ENCODE measurements around the gene NPFFR1. TPM values are rescaled to one million over a fixed set of nuclear protein-coding genes. Genes with fewer than 3 reads are reported as not detected.

Gene NPFFR1
- total RNA-seq, 1 experiment from 2014 or later: 0.24 TPM

GRCh38 chr10:70312972-70313371 is 29.2 kb upstream of the NPFFR1 start:
- BruUV-seq (replicated peaks): no TSS peak
- DNase-seq: no peak
- H3K27ac Mint-ChIP-seq (ENCODE audit: unreplicated experiment): no peak overlapping the region
- no peaks in the 10 kb centered on the region for H3K9me3 Mint-ChIP-seq (ENCODE audit: low read depth, unreplicated experiment)
- intact Hi-C loops (cut with micrococcal nuclease; ENCODE audit: unreplicated experiment): no loop called here
- no peaks in the 10 kb centered on the region for H3K4me1 Mint-ChIP-seq (ENCODE audit: low read depth, unreplicated experiment)
- TF ChIP-seq CTCF (IDR thresholded peaks at IDR 0.05; ENCODE audit: unreplicated experiment): no peak
- CTCF ChIA-PET: no interaction called here
- no peaks in the 10 kb centered on the region for H3K36me3 Mint-ChIP-seq (ENCODE audit: insufficient read depth, unreplicated experiment)
- no peaks in the 10 kb centered on the region for H3K27me3 Mint-ChIP-seq (ENCODE audit: unreplicated experiment)
- H3K4me3 Mint-ChIP-seq (ENCODE audit: low read depth, unreplicated experiment): no peak overlapping the region

DNA sequence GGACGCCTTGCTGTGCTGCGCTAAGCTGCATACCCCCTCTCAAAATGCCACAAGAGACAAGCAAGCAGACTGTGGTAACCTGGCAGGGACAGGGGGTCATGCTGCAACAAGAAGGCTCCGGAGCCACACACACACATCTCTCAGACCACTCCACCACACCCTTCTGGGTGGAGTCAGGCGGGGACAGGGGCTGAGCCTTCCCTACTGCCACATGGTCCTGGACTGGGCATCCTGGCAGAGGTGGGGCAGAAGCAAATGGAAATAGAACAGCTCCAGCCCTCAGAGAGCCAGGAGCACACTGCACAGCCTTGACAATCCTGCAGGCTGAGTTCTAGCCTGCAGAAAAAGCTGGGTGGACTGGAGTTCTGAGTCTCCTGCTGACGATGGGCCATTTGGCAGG is 28.4 kb upstream of the NPFFR1 start:
- no TSS peak for BruUV-seq (replicated peaks)
- no peaks in the 10 kb centered on the region for H3K4me1 Mint-ChIP-seq (ENCODE audit: low read depth, unreplicated experiment)
- no peak overlapping the region for H3K27ac Mint-ChIP-seq (ENCODE audit: unreplicated experiment)
- H3K4me3 Mint-ChIP-seq (ENCODE audit: low read depth, unreplicated experiment): no peak overlapping the region
- H3K27me3 Mint-ChIP-seq (ENCODE audit: unreplicated experiment): no peaks in the 10 kb centered on the region
- CTCF ChIA-PET: no interaction called here
- intact Hi-C loops (cut with micrococcal nuclease; ENCODE audit: unreplicated experiment): no loop called here
- no peaks in the 10 kb centered on the region for H3K36me3 Mint-ChIP-seq (ENCODE audit: insufficient read depth, unreplicated experiment)
- no peaks in the 10 kb centered on the region for H3K9me3 Mint-ChIP-seq (ENCODE audit: low read depth, unreplicated experiment)
- no peak for DNase-seq
- TF ChIP-seq CTCF (IDR thresholded peaks at IDR 0.05; ENCODE audit: unreplicated experiment): no peak

- CTCF ChIA-PET: no interaction called here
- no peaks in the 10 kb centered on the region for H3K9me3 Mint-ChIP-seq (ENCODE audit: low read depth, unreplicated experiment)
- intact Hi-C loops (cut with micrococcal nuclease; ENCODE audit: unreplicated experiment): no loop called here
- no peaks in the 10 kb centered on the region for H3K4me1 Mint-ChIP-seq (ENCODE audit: low read depth, unreplicated experiment)
- H3K27me3 Mint-ChIP-seq (ENCODE audit: unreplicated experiment): no peaks in the 10 kb centered on the region
- DNase-seq: no peak
- no peaks in the 10 kb centered on the region for H3K36me3 Mint-ChIP-seq (ENCODE audit: insufficient read depth, unreplicated experiment)
- BruUV-seq (replicated peaks): no TSS peak
- no peak overlapping the region for H3K4me3 Mint-ChIP-seq (ENCODE audit: low read depth, unreplicated experiment)
- no peak for TF ChIP-seq CTCF (IDR thresholded peaks at IDR 0.05; ENCODE audit: unreplicated experiment)
- no peak overlapping the region for H3K27ac Mint-ChIP-seq (ENCODE audit: unreplicated experiment)
Measured at GRCh38 chr10:70311698-70312097, 27.9 kb upstream of the NPFFR1 start.

GRCh38 chr10:70309661-70310060 is 25.9 kb upstream of the NPFFR1 start:
- intact Hi-C loops (cut with micrococcal nuclease; ENCODE audit: unreplicated experiment): no loop called here
- no peaks in the 10 kb centered on the region for H3K9me3 Mint-ChIP-seq (ENCODE audit: low read depth, unreplicated experiment)
- BruUV-seq (replicated peaks): no TSS peak
- no peak for DNase-seq
- no peaks in the 10 kb centered on the region for H3K4me1 Mint-ChIP-seq (ENCODE audit: low read depth, unreplicated experiment)
- no peaks in the 10 kb centered on the region for H3K36me3 Mint-ChIP-seq (ENCODE audit: insufficient read depth, unreplicated experiment)
- no peak overlapping the region for H3K4me3 Mint-ChIP-seq (ENCODE audit: low read depth, unreplicated experiment)
- H3K27me3 Mint-ChIP-seq (ENCODE audit: unreplicated experiment): no peaks in the 10 kb centered on the region
- no peak overlapping the region for H3K27ac Mint-ChIP-seq (ENCODE audit: unreplicated experiment)
- no peak for TF ChIP-seq CTCF (IDR thresholded peaks at IDR 0.05; ENCODE audit: unreplicated experiment)
- CTCF ChIA-PET: no interaction called here

Data from Calu3 (cell line).